Endothelial cell (in vitro differentiated cells): Measurements from ENCODE around the gene USP10. TPM values are rescaled to one million over a fixed set of nuclear protein-coding genes. Genes with fewer than 3 reads are reported as not detected.

Experiments used
- DNase-seq: peaks from one replicate; pipeline ENCODE4 v3.0.0; 2021; ENCODE audit warnings: low spot score
- H3K27ac Mint-ChIP-seq: one replicate; pipeline ENCODE4 v1.8.0; 2021; ENCODE audit warnings: mixed read lengths, inconsistent platforms; ENCODE audit not compliant: unreplicated experiment
- H3K27me3 Mint-ChIP-seq: one replicate; pipeline ENCODE4 v1.8.0; 2021; ENCODE audit warnings: mild to moderate bottlenecking, moderate library complexity, mixed read lengths, inconsistent platforms; ENCODE audit not compliant: unreplicated experiment
- H3K36me3 Mint-ChIP-seq: one replicate; pipeline ENCODE4 v1.8.0; 2021; ENCODE audit warnings: mild to moderate bottlenecking, low read depth, mixed read lengths, inconsistent platforms; ENCODE audit not compliant: unreplicated experiment
- H3K4me1 Mint-ChIP-seq: one replicate; pipeline ENCODE4 v1.8.0; 2021; ENCODE audit warnings: mild to moderate bottlenecking, mixed read lengths, inconsistent platforms; ENCODE audit not compliant: unreplicated experiment
- H3K4me3 Mint-ChIP-seq: one replicate; pipeline ENCODE4 v1.8.0; 2021; ENCODE audit warnings: mild to moderate bottlenecking, mixed read lengths, inconsistent platforms; ENCODE audit not compliant: unreplicated experiment
- H3K9me3 Mint-ChIP-seq: one replicate; pipeline ENCODE4 v1.8.0; 2021; ENCODE audit warnings: mixed read lengths, inconsistent platforms; ENCODE audit not compliant: unreplicated experiment
- total RNA-seq: library from RNA; stranded (reverse); fragmentation: NEBNext Ultra II Directional; extraction: Animal tissue kit (Norgen Biotek cat#: 25700); gene quantifications from one replicate; pipeline ENCODE4 v1.2.1, GENCODE V29; 2021; ENCODE audit not compliant: unreplicated experiment
- TF ChIP-seq, protein P1 (sequence below): fragments of 200-600 bp; sonication (generic); IDR thresholded peaks from one replicate; pipeline ENCODE4 v1.5.0; 2021; ENCODE audit warnings: antibody characterized with exemption; ENCODE audit not compliant: unreplicated experiment

The USP10 gene
- total RNA-seq, 1 donor from 2014 or later, result 81.2 TPM

- Mint-ChIP-seq H3K36me3 (no peaks in the 10 kb centered on the region), H3K27me3 (peaks cover 3% of the 10 kb centered on the region), H3K4me1 (no peaks in the 10 kb centered on the region), H3K9me3 (no peaks in the 10 kb centered on the region), H3K4me3 (no peak overlapping the region), H3K27ac (no peak overlapping the region)
- no peak for DNase-seq
- TF ChIP-seq, protein P1, sequence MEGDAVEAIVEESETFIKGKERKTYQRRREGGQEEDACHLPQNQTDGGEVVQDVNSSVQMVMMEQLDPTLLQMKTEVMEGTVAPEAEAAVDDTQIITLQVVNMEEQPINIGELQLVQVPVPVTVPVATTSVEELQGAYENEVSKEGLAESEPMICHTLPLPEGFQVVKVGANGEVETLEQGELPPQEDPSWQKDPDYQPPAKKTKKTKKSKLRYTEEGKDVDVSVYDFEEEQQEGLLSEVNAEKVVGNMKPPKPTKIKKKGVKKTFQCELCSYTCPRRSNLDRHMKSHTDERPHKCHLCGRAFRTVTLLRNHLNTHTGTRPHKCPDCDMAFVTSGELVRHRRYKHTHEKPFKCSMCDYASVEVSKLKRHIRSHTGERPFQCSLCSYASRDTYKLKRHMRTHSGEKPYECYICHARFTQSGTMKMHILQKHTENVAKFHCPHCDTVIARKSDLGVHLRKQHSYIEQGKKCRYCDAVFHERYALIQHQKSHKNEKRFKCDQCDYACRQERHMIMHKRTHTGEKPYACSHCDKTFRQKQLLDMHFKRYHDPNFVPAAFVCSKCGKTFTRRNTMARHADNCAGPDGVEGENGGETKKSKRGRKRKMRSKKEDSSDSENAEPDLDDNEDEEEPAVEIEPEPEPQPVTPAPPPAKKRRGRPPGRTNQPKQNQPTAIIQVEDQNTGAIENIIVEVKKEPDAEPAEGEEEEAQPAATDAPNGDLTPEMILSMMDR, result no peak
Measured at GRCh38 chr16:84825896-84826557, 126.2 kb downstream of the USP10 start.

GRCh38 chr16:84826558-84826941 is 126.8 kb downstream of the USP10 start:
- DNase-seq, result no peak
- no peak overlapping the region for H3K27ac Mint-ChIP-seq
- TF ChIP-seq, protein P1, result no peak

DNA sequence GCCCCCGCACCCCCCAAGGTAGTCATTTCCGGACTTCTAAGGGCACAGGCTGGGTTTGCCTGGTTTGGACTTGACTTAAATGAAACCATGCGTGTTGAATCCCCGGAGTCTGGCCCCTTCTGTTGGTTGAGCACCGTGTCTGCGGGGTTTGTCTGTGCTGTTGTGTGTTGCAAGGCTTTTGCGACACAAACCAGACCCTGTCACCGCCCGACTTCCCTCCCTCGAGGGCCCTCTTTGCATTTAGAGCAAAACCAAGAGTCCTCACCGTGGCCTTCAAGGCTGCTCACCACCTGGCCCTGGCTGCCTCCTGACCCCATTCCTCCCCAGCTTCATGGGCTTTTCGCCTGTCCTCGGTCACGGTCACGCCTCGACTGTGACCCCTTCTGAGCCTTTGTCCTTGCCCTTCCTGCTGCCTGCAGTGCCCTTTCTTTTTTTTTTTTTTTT is 127.4 kb downstream of the USP10 start:
- H3K27me3 Mint-ChIP-seq, result peaks cover 3% of the 10 kb centered on the region
- TF ChIP-seq, protein P1, result no peak
- no peaks in the 10 kb centered on the region for H3K4me1 Mint-ChIP-seq
- no peaks in the 10 kb centered on the region for H3K9me3 Mint-ChIP-seq
- no peak overlapping the region for H3K27ac Mint-ChIP-seq
- no peak overlapping the region for H3K4me3 Mint-ChIP-seq
- H3K36me3 Mint-ChIP-seq, result no peaks in the 10 kb centered on the region
- no peak for DNase-seq

More at GRCh38 chr16:84826558-84826941, 126.8 kb downstream of the USP10 start:
- Mint-ChIP-seq H3K27me3 (peaks cover 3% of the 10 kb centered on the region), H3K36me3 (no peaks in the 10 kb centered on the region), H3K4me1 (no peaks in the 10 kb centered on the region), H3K9me3 (no peaks in the 10 kb centered on the region), H3K4me3 (no peak overlapping the region)

GRCh38 chr16:84827897-84828296 is 128.1 kb downstream of the USP10 start:
- Mint-ChIP-seq H3K27ac (no peak overlapping the region), H3K4me1 (no peaks in the 10 kb centered on the region), H3K36me3 (no peaks in the 10 kb centered on the region), H3K9me3 (no peaks in the 10 kb centered on the region), H3K27me3 (peaks cover 3% of the 10 kb centered on the region), H3K4me3 (no peak overlapping the region)
- DNase-seq, result no peak
- TF ChIP-seq, protein P1, result no peak

- TF ChIP-seq, protein P1, result no peak
- H3K4me3 Mint-ChIP-seq, result no peak overlapping the region
- DNase-seq, result no peak
- no peaks in the 10 kb centered on the region for H3K4me1 Mint-ChIP-seq
- no peak overlapping the region for H3K27ac Mint-ChIP-seq
- no peaks in the 10 kb centered on the region for H3K9me3 Mint-ChIP-seq
- H3K27me3 Mint-ChIP-seq, result peaks cover 3% of the 10 kb centered on the region
- no peaks in the 10 kb centered on the region for H3K36me3 Mint-ChIP-seq
Measured at GRCh38 chr16:84828322-84828721, 128.5 kb downstream of the USP10 start.
